GM12892 (cell line): ENCODE measurements around the gene CYP2F1.

ENCODE experiments used
- POLR2A ChIP-seq: IDR thresholded peaks from 2 replicates; pipeline ENCODE4 v1.6.1; 2011; ENCODE audit warnings: low read depth, low read length, control low read depth
- POLR2AphosphoS5 ChIP-seq: IDR thresholded peaks from 2 replicates; pipeline ENCODE4 v1.6.1; 2011; ENCODE audit warnings: low read depth, low read length, control low read depth
- TAF1 ChIP-seq: IDR thresholded peaks from 2 replicates; pipeline ENCODE4 v1.6.1; 2011; ENCODE audit warnings: low read depth, mild to moderate bottlenecking, control low read depth, low read length, borderline replicate concordance

GRCh38 chr19:41159881-41160280, 45.6 kb downstream of the CYP2F1 start:
- no peak for TF ChIP-seq POLR2AphosphoS5
- no peak for TF ChIP-seq POLR2A
- TF ChIP-seq TAF1 = no peak
